COLO829 (cell line): ENCODE results near the gene CFAP97.

Source experiments
- DNase-seq: peaks from one replicate; pipeline ENCODE4 v3.0.0; 2012; ENCODE audit warnings: low spot score

Gene CFAP97

GRCh38 chr4:185196437-185196836 is 7.4 kb downstream of the CFAP97 start:
- DNase-seq, result no peak

- no peak for DNase-seq
Observed at GRCh38 chr4:185194924-185195888, 8.6 kb downstream of the CFAP97 start.

- no peak for DNase-seq
Observed at GRCh38 chr4:185192059-185192458, 11.7 kb downstream of the CFAP97 start.

GRCh38 chr4:185190306-185190856 is 13.4 kb downstream of the CFAP97 start:
- DNase-seq, result no peak

- DNase-seq, result no peak
Observed at GRCh38 chr4:185189606-185190305, 14.0 kb downstream of the CFAP97 start.

GRCh38 chr4:185186769-185187168 is 17.0 kb downstream of the CFAP97 start:
- DNase-seq, result no peak

GRCh38 chr4:185183622-185184281 is 20.0 kb downstream of the CFAP97 start:
- peak; percentile 80 for DNase-seq

- DNase-seq, result no peak
Observed at GRCh38 chr4:185182239-185182638, 21.6 kb downstream of the CFAP97 start.

- DNase-seq, result no peak
Observed at GRCh38 chr4:185179488-185179887, 24.3 kb downstream of the CFAP97 start.

GRCh38 chr4:185171373-185172071 is 32.3 kb downstream of the CFAP97 start:
- DNase-seq, result no peak

- no peak for DNase-seq
Observed at GRCh38 chr4:185167234-185167633, 36.6 kb downstream of the CFAP97 start.

- peak; percentile 75 for DNase-seq
Observed at GRCh38 chr4:185165605-185166063, 38.2 kb downstream of the CFAP97 start.

- DNase-seq, result no peak
Observed at GRCh38 chr4:185151296-185151695, 52.5 kb downstream of the CFAP97 start.

GRCh38 chr4:185149392-185149791 is 54.4 kb downstream of the CFAP97 start:
- DNase-seq, result no peak

- no peak for DNase-seq
Observed at GRCh38 chr4:185145572-185145971, 58.2 kb downstream of the CFAP97 start.

GRCh38 chr4:185144601-185145240 is 59.1 kb downstream of the CFAP97 start:
- DNase-seq, result peak; percentile 50

GRCh38 chr4:185143601-185143969 is 60.2 kb downstream of the CFAP97 start:
- no peak for DNase-seq

- DNase-seq, result peak; percentile 73
Observed at GRCh38 chr4:185142912-185143600, 60.7 kb downstream of the CFAP97 start, which contains the start of gene SLC25A4. TSS of gene SLC25A4 (plus strand) at chr4:185143266. CDS start at chr4:185143373, 107 bp downstream.

- DNase-seq, result no peak
Observed at GRCh38 chr4:185142564-185142911, 61.3 kb downstream of the CFAP97 start.

- DNase-seq, result no peak
Observed at GRCh38 chr4:185141777-185142176, 62.0 kb downstream of the CFAP97 start.
